Astrocyte of the cerebellum (primary cell): ENCODE measurements around the gene SIGLEC14.
"Not testable (repeated sequence)": the region's sequence is repeated elsewhere in the genome, so short reads cannot be mapped to it uniquely, and the experiment has no call there.

Source experiments
- DNase-seq: peaks from one replicate; pipeline ENCODE4 v3.0.0-alpha.2; 2011; ENCODE audit warnings: low read depth
- H3K4me3 ChIP-seq: 2 replicates; pipeline ENCODE4 v1.5.1; 2011; ENCODE audit warnings: mild to moderate bottlenecking, low read depth, low read length, moderate library complexity
- CTCF ChIP-seq: IDR thresholded peaks from 2 replicates; pipeline ENCODE4 v1.5.1; 2012; ENCODE audit warnings: low read length, low read depth, moderate library complexity, mild to moderate bottlenecking; ENCODE audit errors: missing control alignments
- in situ Hi-C: cut with HindIII; loops from 2 replicates; pipeline ENCODE4 v1.10.0; 2017; ENCODE audit warnings: low sequenced_read_pairs

SIGLEC14 gene

GRCh38 chr19:51675911-51676565, 29.4 kb upstream of the SIGLEC14 start:
- TF ChIP-seq CTCF: peak; percentile 19
- DNase-seq, H3K4me3 ChIP-seq, in situ Hi-C loops: not testable (repeated sequence)

GRCh38 chr19:51668216-51668615, 21.6 kb upstream of the SIGLEC14 start:
- no peak for TF ChIP-seq CTCF
- no peak for DNase-seq
- in situ Hi-C loops: no loop called here
- H3K4me3 ChIP-seq: no peak overlapping the region

- TF ChIP-seq CTCF: peak; percentile 13
- DNase-seq: no peak
- in situ Hi-C loops: no loop called here
- no peak overlapping the region for H3K4me3 ChIP-seq
Observed at GRCh38 chr19:51664997-51665396, 18.4 kb upstream of the SIGLEC14 start.

- no peak overlapping the region for H3K4me3 ChIP-seq
- DNase-seq: no peak
- no peak for TF ChIP-seq CTCF
- in situ Hi-C loops: no loop called here
Observed at GRCh38 chr19:51664131-51664530, 17.5 kb upstream of the SIGLEC14 start.

GRCh38 chr19:51663650-51664049, 17.0 kb upstream of the SIGLEC14 start:
- in situ Hi-C loops: no loop called here
- no peak for TF ChIP-seq CTCF
- H3K4me3 ChIP-seq: no peak overlapping the region
- DNase-seq: no peak

GRCh38 chr19:51660975-51661600, 14.5 kb upstream of the SIGLEC14 start:
- TF ChIP-seq CTCF: peak; percentile 66
- DNase-seq: peak; percentile 56
- H3K4me3 ChIP-seq: no peak overlapping the region
- in situ Hi-C loops: no loop called here
